Measurements from ENCODE around the gene LRP1-AS.

Gene LRP1-AS

GRCh38 chr12:57095440-57095839 lies 52.0 kb downstream of the LRP1-AS start:
- no peak for DNase-seq
